Prostate gland (tissue), 2 donors: ENCODE data around the gene DNM3. TPM values are rescaled to one million over a fixed set of nuclear protein-coding genes. Genes with fewer than 3 reads are reported as not detected.

Experiments
- DNase-seq: peaks from one replicate; pipeline ENCODE4 v3.0.0-alpha.2; 2019; ENCODE audit warnings: low spot score
- H3K27ac ChIP-seq, 2 donors: fragments of 200-600 bp; sonication (generic); 2 replicates each; pipeline ENCODE4 v1.5.1; 2017 to 2019
- H3K27me3 ChIP-seq: fragments of 200-600 bp; sonication (generic); replicated peaks from 2 replicates; pipeline ENCODE4 v1.5.1; 2019; ENCODE audit not compliant: insufficient read depth
- H3K36me3 ChIP-seq, 2 donors: fragments of 200-600 bp; sonication (generic); 1 replicate in 1 of 2; 2 replicates in 1 of 2; pipeline versions ENCODE4 v1.5.1 to v1.8.1; 2017 to 2019
- H3K4me1 ChIP-seq: fragments of 200-600 bp; sonication (generic); replicated peaks from 2 replicates; pipeline ENCODE4 v1.5.1; 2019
- H3K4me3 ChIP-seq, 2 donors: fragments of 200-600 bp; sonication (generic); 2 replicates each; pipeline ENCODE4 v1.5.1; 2017 to 2019
- H3K9me3 ChIP-seq: fragments of 200-600 bp; sonication (generic); 2 replicates; pipeline ENCODE4 v1.5.1; 2017
- POLR2A ChIP-seq: fragments of 450-650 bp; IDR thresholded peaks from one replicate; pipeline ENCODE4 v1.6.1; 2016; ENCODE audit warnings: antibody characterized with exemption, mild to moderate bottlenecking
- POLR2AphosphoS5 ChIP-seq: sonication (generic); formaldehyde crosslinking; IDR thresholded peaks from one replicate; pipeline ENCODE4 v1.6.1; 2017; ENCODE audit warnings: antibody characterized with exemption
- WGBS: methylation state at CpG from one replicate; pipeline ENCODE4 v1.1.5; 2018; 5-methylcytosine and 5-hydroxymethylcytosine counted together
- intact Hi-C: fragments of 100-400 bp; cut with DNase I; formaldehyde crosslinking; loops from one replicate; pipeline ENCODE4 v1.14.2; 2022
- total RNA-seq, 2 donors: library from RNA; depleted of rRNA; stranded (reverse); fragments of >200 nt; gene quantifications; one replicate each; pipeline ENCODE4 v1.1.0, GENCODE V29; 2016
- TF ChIP-seq, protein P1 (sequence below), 4 experiments: fragments of 200-600 bp in 2 of 4; fragments of 450-650 bp in 2 of 4; sonication (generic) in 2 of 4; IDR thresholded peaks; 1 replicate in 3 of 4; 2 replicates in 1 of 4; pipeline ENCODE4 v1.5.1; 2016 to 2019; ENCODE audit warnings: antibody characterized with exemption in 4 of 4, mild to moderate bottlenecking in 2 of 4, moderate library complexity in 2 of 4

DNM3 gene
- total RNA-seq, 2 donors from 2014 or later = 2.3 to 5.3 TPM

DNA sequence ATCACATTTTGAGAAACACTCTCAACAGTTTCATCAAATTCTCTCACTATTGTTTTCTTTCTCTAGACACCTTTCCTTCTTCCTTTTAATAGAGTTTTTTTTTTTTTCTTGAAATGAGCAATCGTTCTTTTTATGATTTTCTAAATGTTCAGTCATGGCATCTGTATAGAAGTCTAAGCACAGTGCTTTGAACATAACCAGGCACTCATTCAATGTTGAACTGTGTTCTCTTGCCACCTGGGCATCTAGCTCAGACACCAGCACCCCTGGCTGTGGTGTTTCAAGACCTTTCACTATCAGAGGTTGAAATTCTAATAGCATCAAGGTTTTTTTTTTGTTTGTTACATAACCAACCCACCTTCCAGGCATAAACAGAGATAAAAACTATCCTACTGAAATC, 96.6 kb downstream of the DNM3 start:
- WGBS = 56% methylated on average over 1 of the region's 1 CpG

DNA sequence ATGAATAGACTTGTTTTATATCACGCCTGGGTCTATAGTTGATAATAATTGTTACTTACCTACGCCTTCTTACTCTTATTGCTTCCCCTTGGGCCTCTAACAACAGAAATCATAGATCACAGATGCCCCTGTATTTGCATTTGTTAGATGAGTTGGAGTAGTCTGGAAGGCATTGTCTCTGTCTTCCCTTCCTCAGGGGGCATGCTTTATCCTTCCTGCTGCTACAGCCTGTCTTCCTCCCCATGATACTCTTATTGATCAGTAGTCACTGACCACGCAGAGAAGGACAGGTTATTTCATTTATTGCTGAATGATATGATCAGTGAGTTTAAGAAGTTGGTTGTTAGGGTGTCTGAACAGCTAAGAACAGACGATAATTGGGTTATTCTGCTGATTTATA, 98.4 kb downstream of the DNM3 start:
- WGBS = 75% methylated on average over 4 of the region's 4 CpGs
- no peak overlapping the region for H3K27ac ChIP-seq
- TF ChIP-seq, protein P1, sequence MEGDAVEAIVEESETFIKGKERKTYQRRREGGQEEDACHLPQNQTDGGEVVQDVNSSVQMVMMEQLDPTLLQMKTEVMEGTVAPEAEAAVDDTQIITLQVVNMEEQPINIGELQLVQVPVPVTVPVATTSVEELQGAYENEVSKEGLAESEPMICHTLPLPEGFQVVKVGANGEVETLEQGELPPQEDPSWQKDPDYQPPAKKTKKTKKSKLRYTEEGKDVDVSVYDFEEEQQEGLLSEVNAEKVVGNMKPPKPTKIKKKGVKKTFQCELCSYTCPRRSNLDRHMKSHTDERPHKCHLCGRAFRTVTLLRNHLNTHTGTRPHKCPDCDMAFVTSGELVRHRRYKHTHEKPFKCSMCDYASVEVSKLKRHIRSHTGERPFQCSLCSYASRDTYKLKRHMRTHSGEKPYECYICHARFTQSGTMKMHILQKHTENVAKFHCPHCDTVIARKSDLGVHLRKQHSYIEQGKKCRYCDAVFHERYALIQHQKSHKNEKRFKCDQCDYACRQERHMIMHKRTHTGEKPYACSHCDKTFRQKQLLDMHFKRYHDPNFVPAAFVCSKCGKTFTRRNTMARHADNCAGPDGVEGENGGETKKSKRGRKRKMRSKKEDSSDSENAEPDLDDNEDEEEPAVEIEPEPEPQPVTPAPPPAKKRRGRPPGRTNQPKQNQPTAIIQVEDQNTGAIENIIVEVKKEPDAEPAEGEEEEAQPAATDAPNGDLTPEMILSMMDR (IDR thresholded peaks at IDR 0.05) = no peak
- TF ChIP-seq POLR2A (no peak), POLR2AphosphoS5 (no peak)
- H3K4me1 ChIP-seq = no peaks in the 10 kb centered on the region
- intact Hi-C loops = no loop called here
- no peak overlapping the region for H3K4me3 ChIP-seq
- no peaks in the 10 kb centered on the region for H3K9me3 ChIP-seq
- no peaks in the 10 kb centered on the region for H3K27me3 ChIP-seq
- no peaks in the 10 kb centered on the region for H3K36me3 ChIP-seq
- no peak for DNase-seq

More for the DNA sequence above, 96.6 kb downstream of the DNM3 start:
- no peaks in the 10 kb centered on the region for H3K4me1 ChIP-seq
- no peak for DNase-seq
- no peak for TF ChIP-seq POLR2A
- TF ChIP-seq, protein P1 (IDR thresholded peaks at IDR 0.05) = no peak
- TF ChIP-seq POLR2AphosphoS5 = no peak
- no peaks in the 10 kb centered on the region for H3K27me3 ChIP-seq
- H3K36me3 ChIP-seq = no peaks in the 10 kb centered on the region
- H3K27ac ChIP-seq = no peak overlapping the region
- H3K9me3 ChIP-seq = no peaks in the 10 kb centered on the region
- no peak overlapping the region for H3K4me3 ChIP-seq
- intact Hi-C loops = no loop called here

DNA sequence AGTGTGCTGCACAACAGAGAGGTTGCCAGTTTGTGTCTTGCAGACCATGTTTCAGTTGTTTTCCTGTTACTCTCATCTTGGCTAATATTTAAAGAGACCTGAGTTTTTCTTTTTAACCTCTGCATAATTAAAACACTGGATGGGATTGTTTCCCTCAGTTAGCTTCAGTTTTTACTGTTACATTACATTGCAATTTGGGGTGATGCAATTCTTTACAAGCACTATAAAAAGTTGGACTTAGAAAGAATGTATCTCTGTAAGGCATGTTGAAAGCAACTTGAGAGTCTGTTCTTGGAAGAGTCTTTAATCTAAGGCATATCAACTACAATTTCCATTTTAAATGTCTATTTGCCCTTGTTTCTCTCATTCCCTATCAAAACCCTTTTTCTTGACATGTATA, 99.1 kb downstream of the DNM3 start:
- Histone ChIP-seq H3K36me3 (no peaks in the 10 kb centered on the region), H3K27me3 (no peaks in the 10 kb centered on the region), H3K4me3 (no peak overlapping the region), H3K9me3 (no peaks in the 10 kb centered on the region), H3K27ac (no peak overlapping the region), H3K4me1 (no peaks in the 10 kb centered on the region)
- TF ChIP-seq POLR2AphosphoS5 (no peak), POLR2A (no peak)
- TF ChIP-seq, protein P1 (IDR thresholded peaks at IDR 0.05) = no peak
- DNase-seq = no peak
- intact Hi-C loops = no loop called here

DNA sequence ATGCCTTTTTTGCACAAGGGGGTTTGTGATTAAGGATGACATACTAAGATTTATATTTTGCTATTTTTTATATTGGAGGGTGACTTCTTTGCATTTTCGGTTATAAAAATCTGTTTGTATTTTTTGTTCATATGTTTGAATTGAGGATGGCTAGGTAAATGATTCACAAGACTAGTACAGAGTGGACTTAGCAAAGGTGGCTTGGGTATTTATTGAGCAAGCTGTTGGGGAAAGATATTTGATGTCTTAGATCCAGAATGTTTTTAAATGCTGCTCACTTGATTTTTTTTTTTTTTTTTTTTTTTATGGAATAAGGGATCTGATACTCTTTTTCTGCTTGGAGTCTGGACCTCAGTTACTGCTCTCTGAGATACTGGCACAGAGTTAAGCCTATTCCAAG, 100.6 kb downstream of the DNM3 start:
- no peaks in the 10 kb centered on the region for H3K9me3 ChIP-seq
- 84% methylated on average over 1 of the region's 1 CpG for WGBS
- H3K4me3 ChIP-seq = no peak overlapping the region
- intact Hi-C loops = no loop called here
- TF ChIP-seq POLR2AphosphoS5 (no peak), POLR2A (no peak)
- TF ChIP-seq, protein P1 (IDR thresholded peaks at IDR 0.05) = no peak
- H3K4me1 ChIP-seq = no peaks in the 10 kb centered on the region
- no peaks in the 10 kb centered on the region for H3K36me3 ChIP-seq
- H3K27me3 ChIP-seq = no peaks in the 10 kb centered on the region
- no peak for DNase-seq
- H3K27ac ChIP-seq = no peak overlapping the region

DNA sequence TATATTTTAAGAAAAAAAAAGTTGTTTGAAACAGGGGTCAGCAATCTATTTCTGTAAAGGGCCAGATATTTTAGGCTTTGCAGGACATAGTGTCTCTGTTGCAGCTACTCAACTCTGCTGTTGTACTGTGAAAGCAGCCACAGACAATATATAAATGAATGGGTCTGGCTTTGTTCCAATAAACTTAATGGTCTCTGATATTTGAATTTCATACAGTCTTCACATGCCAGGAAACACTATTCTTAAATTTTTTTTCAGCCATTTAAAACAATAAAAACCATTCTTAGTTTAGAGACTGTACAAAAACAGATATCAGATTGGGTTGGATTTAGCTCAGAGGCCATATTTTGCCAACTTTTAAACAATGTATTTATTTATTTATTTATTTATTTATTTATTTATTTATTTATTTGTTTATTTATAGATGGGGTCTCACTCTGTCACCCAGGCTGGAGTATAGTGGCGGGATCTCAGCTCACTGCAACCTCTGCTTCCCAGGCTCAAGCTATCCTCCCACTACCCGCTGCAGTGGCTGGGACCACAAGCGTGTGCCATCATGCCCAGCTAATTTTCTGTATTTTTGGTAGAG, 102.8 kb downstream of the DNM3 start:
- Histone ChIP-seq H3K9me3 (no peaks in the 10 kb centered on the region), H3K36me3 (no peaks in the 10 kb centered on the region), H3K4me1 (no peaks in the 10 kb centered on the region), H3K27ac (no peak overlapping the region), H3K27me3 (no peaks in the 10 kb centered on the region), H3K4me3 (no peak overlapping the region)
- 94% methylated on average over 3 of the region's 3 CpGs for WGBS
- intact Hi-C loops = no loop called here
- DNase-seq = no peak
- TF ChIP-seq, protein P1 (IDR thresholded peaks at IDR 0.05) = no peak
